ENCODE data around the gene RASAL2. TPM values are rescaled to one million over a fixed set of nuclear protein-coding genes. Genes with fewer than 3 reads are reported as not detected.

Gene RASAL2
- total and polyA plus RNA-seq, 2 of the 13 experiments (the other 11 are each of a cell fraction or from before 2014, with no cell fraction given): 5.4 to 5.9 TPM

GRCh38 chr1:178358456-178358855, 264.6 kb downstream of the RASAL2 start:
- no peak for TF ChIP-seq THAP7 (CRISPR knock-in tag; IDR thresholded peaks at IDR 0.05)
- TF ChIP-seq TSC22D2 (CRISPR knock-in tag; IDR thresholded peaks at IDR 0.05; ENCODE audit: borderline replicate concordance): no peak
- TF ChIP-seq ZNF253 (CRISPR knock-in tag; IDR thresholded peaks at IDR 0.05; ENCODE audit: borderline replicate concordance): no peak
- no peak for TF ChIP-seq ZMYM3 (CRISPR knock-in tag; IDR thresholded peaks at IDR 0.05)
- no peak for TF ChIP-seq ZFP36L2 (CRISPR knock-in tag; IDR thresholded peaks at IDR 0.05)
- no peaks in the 10 kb centered on the region for H3K27me3 ChIP-seq (ENCODE audit: control insufficient read depth in 1 of 2, insufficient read depth in 2 of 2, low read length in 2 of 2)
- intact Hi-C loops (cut with micrococcal nuclease; ENCODE audit: unreplicated experiment): no loop called here
- H3K4me1 ChIP-seq (ENCODE audit: insufficient read depth, low read length): 0 out of 2 replicates have a peak, but pooled peaks cover 3% of the 10 kb centered on the region
- no peak overlapping the region for H3K4me3 ChIP-seq (replicated peaks in 1 of 3; ENCODE audit: insufficient read depth in 1 of 3, low read depth in 2 of 3, low read length in 3 of 3)
- POLR2A ChIA-PET: no interaction called here
- no peak overlapping the region for H2AFZ ChIP-seq (ENCODE audit: low read length)
- no peak for FAIRE-seq
- CTCF ChIA-PET (ENCODE audit: low intra/inter-chr PET ratio, low total read pairs): no interaction called here
- no TSS peak for BruUV-seq (replicated peaks)
- H3K79me2 ChIP-seq (ENCODE audit: insufficient read depth, low read length): no peaks in the 10 kb centered on the region
- H3K9me3 ChIP-seq (ENCODE audit: low read length): no peaks in the 10 kb centered on the region
- H4K20me1 ChIP-seq (ENCODE audit: insufficient read depth, low read length): no peaks in the 10 kb centered on the region
- no peak for DNase-seq (ENCODE audit: low spot score)
- H3K27ac ChIP-seq (ENCODE audit: extremely low read length, insufficient read depth, low read length): no peak overlapping the region
- H3K9ac ChIP-seq (ENCODE audit: insufficient read depth, low read depth, low read length): no peak overlapping the region
- H3K4me2 ChIP-seq (ENCODE audit: low read depth, low read length): no peak overlapping the region
- in situ Hi-C loops (cut with HindIII; ENCODE audit: extremely low pct_ligation_motif_present, low pct_unique_long_range_greater_than_20kb): no loop called here
- ATAC-seq: no peak
- WGBS (ENCODE audit: low lambda C conversion rate): 100% methylated on average over 1 of the region's 1 CpG
- H3K36me3 ChIP-seq (replicated peaks in 1 of 2; ENCODE audit: control insufficient read depth in 1 of 2, insufficient read depth in 2 of 2, low read length in 2 of 2): no peaks in the 10 kb centered on the region

- Histone ChIP-seq H3K4me3 (replicated peaks in 1 of 3; ENCODE audit: insufficient read depth in 1 of 3, low read depth in 2 of 3, low read length in 3 of 3) (no peak overlapping the region), H3K4me1 (ENCODE audit: insufficient read depth, low read length) (peaks cover 7% of the 10 kb centered on the region), H3K27me3 (ENCODE audit: control insufficient read depth in 1 of 2, insufficient read depth in 2 of 2, low read length in 2 of 2) (no peaks in the 10 kb centered on the region), H3K9ac (ENCODE audit: insufficient read depth, low read depth, low read length) (no peak overlapping the region), H3K79me2 (ENCODE audit: insufficient read depth, low read length) (no peaks in the 10 kb centered on the region), H3K9me3 (ENCODE audit: low read length) (no peaks in the 10 kb centered on the region), H3K27ac (ENCODE audit: extremely low read length, insufficient read depth, low read length) (no peak overlapping the region), H4K20me1 (ENCODE audit: insufficient read depth, low read length) (no peaks in the 10 kb centered on the region), H3K4me2 (ENCODE audit: low read depth, low read length) (no peak overlapping the region), H3K36me3 (replicated peaks in 1 of 2; ENCODE audit: control insufficient read depth in 1 of 2, insufficient read depth in 2 of 2, low read length in 2 of 2) (no peaks in the 10 kb centered on the region), H2AFZ (ENCODE audit: low read length) (no peak overlapping the region)
- ChIA-PET CTCF (ENCODE audit: low intra/inter-chr PET ratio, low total read pairs) (no interaction called here), POLR2A (no interaction called here)
- ATAC-seq (no peak), DNase-seq (ENCODE audit: low spot score) (no peak), FAIRE-seq (no peak)
- in situ Hi-C loops (cut with HindIII; ENCODE audit: extremely low pct_ligation_motif_present, low pct_unique_long_range_greater_than_20kb) (no loop called here), intact Hi-C loops (cut with micrococcal nuclease; ENCODE audit: unreplicated experiment) (loop anchor here (10.0 kb wide), 1 partner anchor 94 kb away; no protein-coding TSS in a partner anchor)
- WGBS (ENCODE audit: low lambda C conversion rate): 87% methylated on average over 4 of the region's 4 CpGs
- BruUV-seq (replicated peaks): no TSS peak
- TF ChIP-seq CBFB (CRISPR knock-in tag; IDR thresholded peaks at IDR 0.05) (no peak), FOXC1 (CRISPR knock-in tag; IDR thresholded peaks at IDR 0.05; ENCODE audit: borderline replicate concordance) (no peak), ZNF784 (CRISPR knock-in tag; IDR thresholded peaks at IDR 0.05; ENCODE audit: borderline replicate concordance) (no peak), ZSCAN29 (CRISPR knock-in tag; conservative IDR thresholded peaks at IDR 0.05) (no peak), ZNF282 (IDR thresholded peaks at IDR 0.05; ENCODE audit: partially characterized antibody) (no peak), ZNF20 (CRISPR knock-in tag; IDR thresholded peaks at IDR 0.05) (no peak), ZNF224 (CRISPR knock-in tag; IDR thresholded peaks at IDR 0.05) (no peak), ZNF7 (CRISPR knock-in tag; IDR thresholded peaks at IDR 0.05) (no peak), SNAPC5 (CRISPR knock-in tag; IDR thresholded peaks at IDR 0.05; ENCODE audit: borderline replicate concordance) (no peak), SRSF4 (IDR thresholded peaks at IDR 0.05; ENCODE audit: low read depth, low read length, poor library complexity, severe bottlenecking) (no peak), SP1 (IDR thresholded peaks at IDR 0.05) (no peak), SP1 (CRISPR knock-in tag; IDR thresholded peaks at IDR 0.05) (no peak), E2F2 (CRISPR knock-in tag; IDR thresholded peaks at IDR 0.05; ENCODE audit: borderline replicate concordance) (no peak), ZNF670 (CRISPR knock-in tag; IDR thresholded peaks at IDR 0.05; ENCODE audit: borderline replicate concordance) (no peak)
Observed at GRCh38 chr1:178360421-178360820, 266.5 kb downstream of the RASAL2 start.

All from HepG2 (cell line).